Thymus (tissue), 11 donors: ENCODE measurements around the gene ORMDL1. TPM values are rescaled to one million over a fixed set of nuclear protein-coding genes. Genes with fewer than 3 reads are reported as not detected.

ENCODE experiments used
- DNase-seq, 9 donors: peaks; one replicate each; pipeline ENCODE4 v3.0.0-alpha.2; 2013; ENCODE audit warnings: low spot score in 9 of 9, low read depth in 6 of 9, missing footprints in 1 of 9
- H3K27ac ChIP-seq, 2 donors: one replicate each; pipeline ENCODE4 v1.5.1; 2013; ENCODE audit warnings: control low read depth in 1 of 2, low read depth in 1 of 2, low read length in 1 of 2, mild to moderate bottlenecking in 1 of 2, moderate library complexity in 1 of 2
- H3K27me3 ChIP-seq, 2 donors: one replicate each; pipeline ENCODE4 v1.5.1; 2013; ENCODE audit warnings: low read length in 1 of 2; ENCODE audit not compliant: control insufficient read depth in 2 of 2, insufficient read depth in 1 of 2
- H3K36me3 ChIP-seq, 2 donors: one replicate each; pipeline ENCODE4 v1.5.1; 2013; ENCODE audit warnings: low read length in 1 of 2, mild to moderate bottlenecking in 1 of 2, moderate library complexity in 1 of 2; ENCODE audit not compliant: control insufficient read depth in 2 of 2, insufficient read depth in 2 of 2
- H3K4me1 ChIP-seq, 2 donors: one replicate each; pipeline ENCODE4 v1.5.1; 2013; ENCODE audit warnings: low read length in 2 of 2; ENCODE audit not compliant: control insufficient read depth in 2 of 2, insufficient read depth in 2 of 2
- H3K4me3 ChIP-seq, 2 donors: one replicate each; pipeline ENCODE4 v1.5.1; 2013; ENCODE audit warnings: low read length in 2 of 2, control low read depth in 1 of 2, mild to moderate bottlenecking in 1 of 2
- H3K9me3 ChIP-seq, 2 donors: one replicate each; pipeline ENCODE4 v1.5.1; 2013; ENCODE audit warnings: low read length in 1 of 2, mild to moderate bottlenecking in 1 of 2; ENCODE audit not compliant: control insufficient read depth in 2 of 2, insufficient read depth in 1 of 2
- WGBS: extraction: QIAGEN DNeasy Blood & Tissue Kit; methylation state at CpG from one replicate; pipeline ENCODE4 v1.1.7; 2013; 5-methylcytosine and 5-hydroxymethylcytosine counted together
- polyA plus RNA-seq: library from polyadenylated mRNA; stranded (reverse); fragments of 200-250 nt; gene quantifications from one replicate; pipeline ENCODE4 v1.2.3, GENCODE V29; 2013
- total RNA-seq: library from RNA; stranded (reverse); fragments of 120-200 nt; gene quantifications from one replicate; pipeline ENCODE4 v1.2.4, GENCODE V29; 2013
- donor health status: healthy.

Gene ORMDL1
- total and polyA plus RNA-seq, 2 donors, result 63.7 to 256 TPM

DNA sequence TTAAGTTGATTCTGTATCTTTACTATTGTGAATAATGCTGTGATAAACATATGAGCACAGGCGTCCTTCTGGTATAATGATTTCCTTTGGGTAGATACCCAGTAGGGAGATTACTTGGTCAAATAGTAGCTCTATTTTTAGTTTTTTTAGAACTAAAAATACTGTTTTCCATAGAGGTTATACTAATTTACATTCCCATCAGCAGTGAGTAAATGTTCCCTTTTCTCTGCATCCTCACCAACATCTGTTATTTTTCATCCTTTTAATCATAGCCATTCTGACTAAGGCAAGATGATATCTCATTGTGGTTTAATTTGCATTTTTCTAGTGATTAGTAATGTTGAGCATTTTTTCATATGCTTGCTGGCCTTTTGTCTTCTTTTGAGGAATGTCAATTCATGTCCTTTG is 35.2 kb upstream of the ORMDL1 start:
- Histone ChIP-seq H3K27me3 (no peaks in the 10 kb centered on the region), H3K36me3 (peaks cover 7 to 10% of the 10 kb centered on the region in 2 donors), H3K27ac (no peak overlapping the region), H3K9me3 (no peaks in the 10 kb centered on the region), H3K4me1 (no peaks in the 10 kb centered on the region), H3K4me3 (no peak overlapping the region)
- DNase-seq, result no peak
- WGBS, result 100% methylated on average over 1 of the region's 1 CpG

DNA sequence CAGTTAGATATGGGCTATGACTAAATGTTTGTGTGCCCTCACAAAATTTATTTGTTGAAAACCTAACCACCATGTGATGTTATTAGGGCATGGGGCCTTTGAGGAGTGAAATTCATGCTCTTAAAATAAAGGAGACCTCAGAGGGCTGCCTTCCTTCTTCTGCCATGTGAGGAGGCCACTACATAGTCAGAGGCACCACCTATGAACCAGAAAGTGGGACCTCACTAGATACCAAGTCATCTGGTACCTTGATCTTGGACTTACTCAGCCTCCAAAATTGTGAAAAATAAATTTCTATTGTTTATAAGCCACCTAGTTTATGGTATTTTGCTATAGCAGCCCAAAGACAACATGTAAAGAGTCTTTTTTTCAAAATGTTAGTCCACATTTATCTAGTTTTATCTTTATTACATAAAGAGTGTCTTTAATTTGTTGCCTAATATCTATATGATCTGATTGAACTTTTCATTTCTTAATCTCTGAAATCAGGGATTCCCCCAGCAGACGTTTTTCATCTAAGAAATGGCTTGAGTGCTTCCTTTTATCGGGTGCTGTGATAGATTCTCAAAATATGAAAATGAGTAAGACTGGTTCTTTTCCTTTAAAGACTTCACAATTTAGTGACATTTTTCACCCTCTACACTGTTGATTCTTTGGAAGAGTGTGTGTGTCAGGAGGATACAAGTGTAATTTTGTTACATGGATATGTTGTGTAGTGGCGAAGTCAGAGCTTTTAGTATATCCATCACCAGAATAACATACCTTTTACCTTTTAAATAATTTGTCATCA is 34.3 kb upstream of the ORMDL1 start:
- no peak overlapping the region for H3K4me3 ChIP-seq
- DNase-seq, result no peak
- H3K36me3 ChIP-seq, result peaks cover 7 to 12% of the 10 kb centered on the region in 2 donors
- H3K27me3 ChIP-seq, result no peaks in the 10 kb centered on the region
- H3K9me3 ChIP-seq, result no peaks in the 10 kb centered on the region
- no peak overlapping the region for H3K27ac ChIP-seq
- no peaks in the 10 kb centered on the region for H3K4me1 ChIP-seq
- 98% methylated on average over 3 of the region's 3 CpGs for WGBS

DNA sequence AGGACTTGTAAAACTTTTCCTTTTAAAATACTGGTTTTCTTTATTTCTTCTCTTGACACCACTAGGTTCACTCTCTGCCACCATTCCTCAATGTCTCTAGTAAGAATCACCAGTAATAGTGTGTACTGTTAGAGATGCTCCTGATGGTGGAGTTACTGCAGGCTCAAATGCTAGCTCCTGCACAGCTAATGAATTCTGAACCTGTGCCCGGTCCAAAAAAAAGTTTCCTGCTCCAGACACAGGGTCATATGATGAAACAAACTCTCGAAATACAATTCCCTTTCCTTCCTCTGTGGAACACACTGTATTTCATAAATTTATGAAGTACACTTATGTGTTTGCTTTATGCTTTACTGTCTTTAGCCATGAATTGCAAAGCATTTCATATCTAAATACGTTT is 19.3 kb upstream of the ORMDL1 start:
- H3K4me1 ChIP-seq, result no peaks in the 10 kb centered on the region
- no peak for DNase-seq
- no peak overlapping the region for H3K27ac ChIP-seq
- H3K9me3 ChIP-seq, result no peaks in the 10 kb centered on the region
- H3K4me3 ChIP-seq, result no peak overlapping the region
- 98% methylated on average over 3 of the region's 3 CpGs for WGBS
- H3K36me3 ChIP-seq, result peaks cover 0 to 5% of the 10 kb centered on the region in 2 donors
- no peaks in the 10 kb centered on the region for H3K27me3 ChIP-seq

DNA sequence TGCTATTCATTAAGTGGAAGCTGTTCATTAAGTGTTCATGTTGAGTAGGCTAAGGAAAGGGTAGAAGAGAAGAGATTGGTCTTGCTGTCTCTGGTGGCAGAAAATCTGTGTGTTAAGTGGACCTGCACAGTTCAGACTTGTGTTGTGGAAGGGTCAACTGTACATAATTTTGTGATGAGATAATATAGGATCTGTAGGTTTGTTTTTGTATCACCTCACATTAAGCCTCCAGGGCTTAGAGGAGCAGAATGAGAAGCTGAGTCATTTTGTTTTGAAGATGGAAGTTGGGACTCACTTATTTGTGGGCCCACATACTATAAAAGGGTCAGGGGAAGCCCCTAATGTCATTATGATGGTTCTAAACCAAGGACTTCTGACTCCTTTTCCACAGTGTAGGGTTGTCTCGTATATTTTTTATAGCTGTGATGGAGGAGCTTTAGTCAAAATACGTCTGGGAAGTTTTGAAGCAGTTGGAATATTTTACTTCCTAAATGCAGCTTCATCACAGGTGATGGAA is 18.3 kb upstream of the ORMDL1 start:
- Histone ChIP-seq H3K36me3 (peaks cover 0 to 8% of the 10 kb centered on the region in 2 donors), H3K27me3 (no peaks in the 10 kb centered on the region), H3K27ac (no peak overlapping the region), H3K4me3 (no peak overlapping the region), H3K9me3 (no peaks in the 10 kb centered on the region), H3K4me1 (no peaks in the 10 kb centered on the region)
- DNase-seq, result no peak
- WGBS, result 97% methylated on average over 2 of the region's 2 CpGs

DNA sequence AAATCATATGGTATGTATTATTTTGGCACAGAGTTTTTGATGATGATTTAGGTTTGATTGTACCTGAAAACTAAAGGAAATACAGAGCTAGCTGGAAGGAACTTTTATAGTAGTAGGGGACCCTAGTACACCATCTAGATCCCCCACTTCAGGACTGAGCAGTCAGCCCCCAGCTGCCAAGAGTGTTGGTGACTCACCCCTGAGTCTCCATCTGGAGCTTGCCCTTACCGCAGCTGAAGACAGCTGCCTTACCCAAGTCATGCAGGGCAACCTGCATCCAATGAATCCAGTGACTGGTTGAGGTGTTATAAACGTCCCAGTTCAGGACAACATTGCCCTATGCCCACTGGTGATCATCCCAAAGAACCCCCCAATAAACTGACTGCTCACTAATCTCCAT is 15.4 kb upstream of the ORMDL1 start:
- H3K27ac ChIP-seq, result no peak overlapping the region
- peaks cover 0 to 31% of the 10 kb centered on the region in 2 donors for H3K36me3 ChIP-seq
- H3K4me1 ChIP-seq, result no peaks in the 10 kb centered on the region
- WGBS, result 97% methylated on average over 2 of the region's 2 CpGs
- H3K4me3 ChIP-seq, result no peak overlapping the region
- no peak for DNase-seq
- H3K27me3 ChIP-seq, result no peaks in the 10 kb centered on the region
- H3K9me3 ChIP-seq, result no peaks in the 10 kb centered on the region

DNA sequence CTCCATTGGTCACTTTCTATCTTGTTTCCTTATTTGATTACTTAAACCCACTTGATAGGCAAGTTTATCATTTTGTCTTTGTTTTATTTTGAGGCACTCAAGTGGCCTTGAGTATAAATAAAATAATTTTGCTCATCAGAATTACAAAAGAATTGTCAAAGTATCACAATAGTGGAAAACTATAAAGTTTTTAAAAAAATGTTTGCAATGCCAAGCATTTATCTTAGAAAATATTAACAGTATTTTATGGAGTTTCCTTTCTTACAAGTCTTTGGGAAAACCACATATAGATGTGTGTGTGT is 14.8 kb upstream of the ORMDL1 start:
- Histone ChIP-seq H3K9me3 (no peaks in the 10 kb centered on the region), H3K4me3 (no peak overlapping the region), H3K27ac (no peak overlapping the region), H3K4me1 (no peaks in the 10 kb centered on the region), H3K36me3 (peaks cover 0 to 36% of the 10 kb centered on the region in 2 donors), H3K27me3 (no peaks in the 10 kb centered on the region)
- no peak for DNase-seq

DNA sequence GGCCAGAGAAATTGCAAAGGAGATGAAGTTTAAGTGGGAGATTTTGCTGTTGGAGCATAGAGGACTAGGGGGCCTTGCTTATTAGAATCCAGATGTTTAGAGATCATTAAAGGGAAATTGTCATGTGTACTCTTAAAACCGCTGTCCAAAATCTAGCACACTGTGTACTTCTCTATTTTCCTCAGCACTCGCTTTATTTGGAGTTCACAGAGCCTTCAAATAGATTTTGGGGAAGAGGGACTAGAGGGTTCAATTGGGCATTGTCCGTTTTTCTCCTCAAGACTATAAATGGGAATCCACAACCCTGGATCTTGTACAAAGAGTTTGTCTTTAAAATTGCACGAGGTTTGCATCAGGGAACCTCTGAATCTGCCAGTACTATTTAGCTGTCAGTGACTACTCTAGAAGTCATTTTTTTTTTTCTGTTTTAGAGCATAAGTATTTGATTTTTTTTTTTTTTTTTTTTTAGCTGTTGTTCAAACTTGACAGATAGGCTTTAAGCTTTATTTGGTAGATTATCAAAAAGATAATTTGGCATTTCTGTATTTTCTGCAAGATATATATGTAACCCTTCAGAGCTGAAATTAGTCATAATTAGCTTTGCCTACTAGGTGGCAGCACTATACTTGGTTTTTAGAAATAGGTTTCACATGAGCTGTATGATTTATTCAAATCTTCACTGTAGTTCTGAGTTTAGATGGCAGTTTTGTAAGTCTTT is 14.3 kb upstream of the ORMDL1 start:
- H3K4me3 ChIP-seq, result no peak overlapping the region
- peaks cover 0 to 39% of the 10 kb centered on the region in 2 donors for H3K36me3 ChIP-seq
- H3K9me3 ChIP-seq, result no peaks in the 10 kb centered on the region
- H3K27me3 ChIP-seq, result no peaks in the 10 kb centered on the region
- H3K4me1 ChIP-seq, result no peaks in the 10 kb centered on the region
- DNase-seq, result peak in 3 of 9 donors; percentile 5 to 27 (median 8)
- H3K27ac ChIP-seq, result no peak overlapping the region
- WGBS, result 92% methylated on average over 4 of the region's 4 CpGs

DNA sequence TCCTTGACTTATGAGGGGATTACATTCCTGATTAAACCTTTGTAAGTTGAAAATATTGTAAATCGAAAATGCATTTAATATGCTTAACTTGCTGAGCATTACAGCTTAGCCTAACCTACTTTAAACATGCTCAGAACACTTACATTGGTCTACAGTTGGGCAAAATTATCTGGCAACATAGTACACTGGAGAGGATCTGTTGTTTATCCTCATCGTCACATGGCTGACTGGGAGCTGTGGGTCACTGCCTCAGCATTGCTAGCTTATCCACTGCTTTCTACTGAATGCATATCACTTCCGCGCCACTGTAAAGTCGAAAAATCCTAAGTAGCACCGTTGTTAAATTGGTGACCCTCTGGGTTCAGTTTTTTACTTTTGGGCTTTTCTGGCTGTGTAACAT is 13.8 kb upstream of the ORMDL1 start:
- Histone ChIP-seq H3K9me3 (no peaks in the 10 kb centered on the region), H3K36me3 (peaks cover 0 to 41% of the 10 kb centered on the region in 2 donors), H3K27ac (no peak overlapping the region), H3K27me3 (no peaks in the 10 kb centered on the region), H3K4me3 (no peak overlapping the region), H3K4me1 (no peaks in the 10 kb centered on the region)
- 96% methylated on average over 6 of the region's 6 CpGs for WGBS
- no peak for DNase-seq

DNA sequence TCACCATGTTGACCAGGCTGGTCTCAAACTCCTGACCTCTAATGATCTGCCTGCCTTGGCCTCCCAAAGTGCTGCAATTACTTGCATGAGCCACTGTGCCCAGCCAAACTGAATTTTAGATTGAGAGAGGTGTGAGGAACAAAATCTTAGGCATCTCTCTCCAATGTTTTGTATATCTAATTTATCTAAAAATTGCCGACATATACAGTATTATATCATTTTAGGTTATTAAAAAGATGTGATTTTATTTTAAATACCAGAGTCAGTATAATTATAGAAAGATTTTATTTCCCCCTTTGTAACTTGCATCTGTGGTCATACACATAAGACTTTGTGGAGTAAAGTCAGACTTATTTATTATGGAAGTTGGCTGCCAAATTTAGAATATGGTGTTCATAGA is 10.2 kb upstream of the ORMDL1 start:
- peaks cover 0 to 42% of the 10 kb centered on the region in 2 donors for H3K36me3 ChIP-seq
- no peak overlapping the region for H3K4me3 ChIP-seq
- no peaks in the 10 kb centered on the region for H3K27me3 ChIP-seq
- DNase-seq, result no peak
- H3K4me1 ChIP-seq, result no peaks in the 10 kb centered on the region
- no peak overlapping the region for H3K27ac ChIP-seq
- 98% methylated on average over 1 of the region's 1 CpG for WGBS
- no peaks in the 10 kb centered on the region for H3K9me3 ChIP-seq
